Ovary (tissue), 3 donors: ENCODE results near the gene COL26A1.

Source experiments
- POLR2A ChIP-seq: fragments of 450-650 bp; IDR thresholded peaks from one replicate; pipeline ENCODE4 v1.6.1; 2017; ENCODE audit warnings: antibody characterized with exemption, mild to moderate bottlenecking, moderate library complexity
- TF ChIP-seq, protein P1 (sequence below), 3 donors: fragments of 450-650 bp in 2 of 3; fragments of 200-600 bp in 1 of 3; IDR thresholded peaks; one replicate each; pipeline versions ENCODE4 v1.5.1 to v1.8.0; 2016 to 2022; ENCODE audit warnings: antibody characterized with exemption in 3 of 3, mild to moderate bottlenecking in 1 of 3
- donor health status: DM: no; HTN: no; CAD: no.

DNA sequence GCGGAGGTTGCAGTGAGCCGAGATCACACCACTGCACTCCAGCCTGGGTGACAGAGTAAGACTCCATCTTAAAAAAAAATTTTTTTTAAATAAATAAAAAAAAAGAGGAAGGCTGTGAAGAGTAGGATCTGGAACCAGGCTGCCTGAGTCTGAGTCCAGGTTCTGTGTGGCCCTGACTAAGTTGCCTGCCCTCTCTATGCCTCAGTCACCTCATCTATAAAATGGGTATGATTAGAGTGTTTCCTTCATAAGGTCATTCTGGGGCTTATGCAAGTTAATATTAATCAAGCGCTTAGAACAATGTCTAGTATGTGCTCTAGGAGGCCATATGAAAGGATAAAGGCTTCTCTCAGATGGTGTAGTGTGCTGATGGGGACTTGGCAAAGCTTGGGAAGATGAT, 12.3 kb downstream of the COL26A1 start:
- TF ChIP-seq, protein P1, sequence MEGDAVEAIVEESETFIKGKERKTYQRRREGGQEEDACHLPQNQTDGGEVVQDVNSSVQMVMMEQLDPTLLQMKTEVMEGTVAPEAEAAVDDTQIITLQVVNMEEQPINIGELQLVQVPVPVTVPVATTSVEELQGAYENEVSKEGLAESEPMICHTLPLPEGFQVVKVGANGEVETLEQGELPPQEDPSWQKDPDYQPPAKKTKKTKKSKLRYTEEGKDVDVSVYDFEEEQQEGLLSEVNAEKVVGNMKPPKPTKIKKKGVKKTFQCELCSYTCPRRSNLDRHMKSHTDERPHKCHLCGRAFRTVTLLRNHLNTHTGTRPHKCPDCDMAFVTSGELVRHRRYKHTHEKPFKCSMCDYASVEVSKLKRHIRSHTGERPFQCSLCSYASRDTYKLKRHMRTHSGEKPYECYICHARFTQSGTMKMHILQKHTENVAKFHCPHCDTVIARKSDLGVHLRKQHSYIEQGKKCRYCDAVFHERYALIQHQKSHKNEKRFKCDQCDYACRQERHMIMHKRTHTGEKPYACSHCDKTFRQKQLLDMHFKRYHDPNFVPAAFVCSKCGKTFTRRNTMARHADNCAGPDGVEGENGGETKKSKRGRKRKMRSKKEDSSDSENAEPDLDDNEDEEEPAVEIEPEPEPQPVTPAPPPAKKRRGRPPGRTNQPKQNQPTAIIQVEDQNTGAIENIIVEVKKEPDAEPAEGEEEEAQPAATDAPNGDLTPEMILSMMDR (IDR thresholded peaks at IDR 0.05): no peak
- no peak for TF ChIP-seq POLR2A
